Gastroesophageal sphincter (tissue), 3 donors: ENCODE results near the gene GPBAR1.

ENCODE experiments used
- CTCF ChIP-seq, 4 experiments: fragments of 200-600 bp in 2 of 4; fragments of 450-650 bp in 2 of 4; sonication (generic) in 1 of 4; IDR thresholded peaks; one replicate each; pipeline ENCODE4 v1.5.1; 2017 to 2019; ENCODE audit warnings: antibody characterized with exemption in 4 of 4, mild to moderate bottlenecking in 2 of 4, moderate library complexity in 2 of 4
- EP300 ChIP-seq: sonication (generic); formaldehyde crosslinking; IDR thresholded peaks from one replicate; pipeline ENCODE4 v1.6.1; 2017; ENCODE audit warnings: antibody characterized with exemption, mild to moderate bottlenecking
- POLR2A ChIP-seq, 2 donors: fragments of 450-650 bp; IDR thresholded peaks; one replicate each; pipeline ENCODE4 v1.6.1; 2017; ENCODE audit warnings: antibody characterized with exemption in 2 of 2, mild to moderate bottlenecking in 2 of 2, moderate library complexity in 1 of 2
- POLR2AphosphoS5 ChIP-seq: sonication (generic); formaldehyde crosslinking; IDR thresholded peaks from one replicate; pipeline ENCODE4 v1.6.1; 2017; ENCODE audit warnings: antibody characterized with exemption

GRCh38 chr2:218245214-218245613, 15.6 kb upstream of the GPBAR1 start:
- no peak for TF ChIP-seq EP300
- no peak for TF ChIP-seq CTCF (IDR thresholded peaks at IDR 0.05)
- no peak for TF ChIP-seq POLR2AphosphoS5
- TF ChIP-seq POLR2A (IDR thresholded peaks at IDR 0.05): no peak
